Tibial nerve (tissue), 4 donors: Measurements from ENCODE around the gene ANO7. TPM values are rescaled to one million over a fixed set of nuclear protein-coding genes. Genes with fewer than 3 reads are reported as not detected.

Experiments
- DNase-seq, 2 donors: peaks; one replicate each; pipeline ENCODE4 v3.0.0-alpha.2; 2019; ENCODE audit warnings: low spot score in 2 of 2
- H3K27ac ChIP-seq, 4 donors: fragments of 200-600 bp; sonication (generic) in 3 of 4; one replicate each; pipeline ENCODE4 v1.5.1; 2017 to 2019; ENCODE audit warnings: mild to moderate bottlenecking in 1 of 4
- H3K27me3 ChIP-seq, 2 donors: fragments of 200-600 bp; sonication (generic) in 1 of 2; one replicate each; pipeline versions ENCODE4 v1.5.1 to v1.6.0; 2017 to 2019
- H3K36me3 ChIP-seq, 3 donors: fragments of 200-600 bp; sonication (generic); one replicate each; pipeline ENCODE4 v1.5.1; 2018 to 2019
- H3K4me1 ChIP-seq, 4 donors: fragments of 200-600 bp; sonication (generic) in 3 of 4; one replicate each; pipeline ENCODE4 v1.5.1; 2017 to 2019
- H3K4me3 ChIP-seq, 4 donors: fragments of 200-600 bp; sonication (generic) in 3 of 4; one replicate each; pipeline ENCODE4 v1.5.1; 2017 to 2019; ENCODE audit warnings: mild to moderate bottlenecking in 1 of 4, moderate library complexity in 1 of 4
- H3K9me3 ChIP-seq, 4 donors: fragments of 200-600 bp; sonication (generic) in 3 of 4; one replicate each; pipeline ENCODE4 v1.5.1; 2017 to 2019
- CTCF ChIP-seq, 5 experiments: fragments of 200-600 bp in 3 of 5; fragments of 450-650 bp in 2 of 5; sonication (generic) in 3 of 5; IDR thresholded peaks; one replicate each; pipeline ENCODE4 v1.5.1; 2016 to 2019; ENCODE audit warnings: antibody characterized with exemption in 5 of 5, mild to moderate bottlenecking in 3 of 5, moderate library complexity in 2 of 5
- EP300 ChIP-seq, 2 donors: sonication (generic); formaldehyde crosslinking; IDR thresholded peaks; one replicate each; pipeline ENCODE4 v1.6.1; 2017; ENCODE audit warnings: antibody characterized with exemption in 2 of 2, mild to moderate bottlenecking in 1 of 2
- POLR2A ChIP-seq, 2 donors: fragments of 450-650 bp; IDR thresholded peaks; one replicate each; pipeline ENCODE4 v1.6.1; 2017; ENCODE audit warnings: antibody characterized with exemption in 2 of 2, mild to moderate bottlenecking in 2 of 2, moderate library complexity in 2 of 2
- WGBS, 2 donors: methylation state at CpG; one replicate each; pipeline ENCODE4 v1.1.5; 2018; 5-methylcytosine and 5-hydroxymethylcytosine counted together
- total RNA-seq, 4 donors: library from RNA; depleted of rRNA; stranded (reverse); fragments of >200 nt; gene quantifications; one replicate each; pipeline ENCODE4 v1.1.0, GENCODE V29; 2016

The ANO7 gene
- total RNA-seq, 4 donors from 2014 or later: 0.42 to 1.2 (median 0.51) TPM

GRCh38 chr2:241179899-241180298, 8.6 kb upstream of the ANO7 start:
- H3K27me3 ChIP-seq: no peaks in the 10 kb centered on the region
- no peak for DNase-seq
- H3K36me3 ChIP-seq: peaks cover 0 to 95% (median 3%) of the 10 kb centered on the region in 3 donors
- H3K9me3 ChIP-seq: no peaks in the 10 kb centered on the region
- WGBS, 2 donors: 81 to 85% methylated on average over 4 of the region's 4 CpGs
- H3K4me1 ChIP-seq: no peaks in the 10 kb centered on the region
- TF ChIP-seq EP300 (IDR thresholded peaks at IDR 0.05) (no peak), POLR2A (IDR thresholded peaks at IDR 0.05) (no peak), CTCF (IDR thresholded peaks at IDR 0.05) (no peak)
- H3K4me3 ChIP-seq: no peak overlapping the region
- no peak overlapping the region for H3K27ac ChIP-seq

- H3K27ac ChIP-seq: no peak overlapping the region
- no peak overlapping the region for H3K4me3 ChIP-seq
- DNase-seq: no peak
- TF ChIP-seq CTCF (IDR thresholded peaks at IDR 0.05) (no peak), EP300 (IDR thresholded peaks at IDR 0.05) (no peak), POLR2A (IDR thresholded peaks at IDR 0.05) (no peak)
- no peaks in the 10 kb centered on the region for H3K27me3 ChIP-seq
- H3K4me1 ChIP-seq: no peaks in the 10 kb centered on the region
- no peaks in the 10 kb centered on the region for H3K9me3 ChIP-seq
- WGBS, 2 donors: 84 to 95% methylated on average over 12 of the region's 12 CpGs
- H3K36me3 ChIP-seq: peaks cover 0 to 89% (median 3%) of the 10 kb centered on the region in 3 donors
Observed at GRCh38 chr2:241180495-241180894, 8.0 kb upstream of the ANO7 start.

GRCh38 chr2:241182126-241182525, 6.4 kb upstream of the ANO7 start:
- Histone ChIP-seq H3K27ac (no peak overlapping the region), H3K9me3 (no peaks in the 10 kb centered on the region), H3K36me3 (peaks cover 0 to 73% (median 3%) of the 10 kb centered on the region in 3 donors), H3K27me3 (no peaks in the 10 kb centered on the region), H3K4me1 (no peaks in the 10 kb centered on the region), H3K4me3 (no peak overlapping the region)
- WGBS, 2 donors: 94 to 97% methylated on average over 3 of the region's 3 CpGs
- no peak for DNase-seq
- TF ChIP-seq CTCF (IDR thresholded peaks at IDR 0.05): no peak
- TF ChIP-seq EP300 (IDR thresholded peaks at IDR 0.05): no peak
- no peak for TF ChIP-seq POLR2A (IDR thresholded peaks at IDR 0.05)

- TF ChIP-seq EP300 (IDR thresholded peaks at IDR 0.05): no peak
- TF ChIP-seq CTCF (IDR thresholded peaks at IDR 0.05): no peak
- no peak for TF ChIP-seq POLR2A (IDR thresholded peaks at IDR 0.05)
- Histone ChIP-seq H3K9me3 (no peaks in the 10 kb centered on the region), H3K27me3 (no peaks in the 10 kb centered on the region), H3K4me1 (no peaks in the 10 kb centered on the region), H3K36me3 (peaks cover 0 to 68% (median 3%) of the 10 kb centered on the region in 3 donors), H3K27ac (no peak overlapping the region), H3K4me3 (no peak overlapping the region)
- WGBS, 2 donors: 93% methylated on average over 27 to 28 of the region's 28 CpGs
- no peak for DNase-seq
Observed at GRCh38 chr2:241182531-241183133, 5.8 kb upstream of the ANO7 start.

- H3K4me1 ChIP-seq: no peaks in the 10 kb centered on the region
- no peaks in the 10 kb centered on the region for H3K27me3 ChIP-seq
- WGBS, 2 donors: 83 to 89% methylated on average over 9 of the region's 9 CpGs
- H3K36me3 ChIP-seq: peaks cover 0 to 62% (median 3%) of the 10 kb centered on the region in 3 donors
- no peak overlapping the region for H3K27ac ChIP-seq
- H3K4me3 ChIP-seq: no peak overlapping the region
- TF ChIP-seq POLR2A (IDR thresholded peaks at IDR 0.05): no peak
- no peak for TF ChIP-seq CTCF (IDR thresholded peaks at IDR 0.05)
- no peak for TF ChIP-seq EP300 (IDR thresholded peaks at IDR 0.05)
- no peak for DNase-seq
- H3K9me3 ChIP-seq: no peaks in the 10 kb centered on the region
Observed at GRCh38 chr2:241183221-241183620, 5.3 kb upstream of the ANO7 start.
